Common myeloid progenitor, CD34-positive (primary cell): ENCODE data around the gene WDR91.

ENCODE experiments used
- CTCF ChIA-PET: fragments of 350-600 bp; sonication (Branson Sonifier 250); formaldehyde crosslinking; loops from one replicate; lab custom pipeline; 2021; ENCODE audit warnings: antibody characterized with exemption; lab: Charles Lee
- POLR2A ChIA-PET: fragments of 350-600 bp; sonication (Branson Sonifier 250); formaldehyde crosslinking; loops from one replicate; lab custom pipeline; 2021; ENCODE audit warnings: antibody characterized with exemption; lab: Charles Lee
- DNase-seq, 3 donors: peaks; one replicate each; pipeline versions ENCODE4 v3.0.0 to v3.0.0-alpha.2; 2013
- H3K27ac ChIP-seq, 2 experiments: 1 replicate in 1 of 2; 2 replicates in 1 of 2; pipeline ENCODE4 v1.7.0; 2013; ENCODE audit warnings: inconsistent platforms in 2 of 2, low read length in 2 of 2, mild to moderate bottlenecking in 2 of 2, low read depth in 1 of 2, moderate library complexity in 1 of 2; ENCODE audit not compliant: severe bottlenecking in 2 of 2, insufficient read depth in 1 of 2, poor library complexity in 1 of 2
- H3K27me3 ChIP-seq, 5 experiments: replicated peaks in 2 of 5; 1 replicate in 3 of 5; 2 replicates in 2 of 5; pipeline versions ENCODE4 v1.6.1 to v1.7.0; 2013; ENCODE audit warnings: low read length in 4 of 5, mild to moderate bottlenecking in 2 of 5, moderate library complexity in 2 of 5, inconsistent platforms in 1 of 5; ENCODE audit not compliant: insufficient read depth in 5 of 5, control insufficient read depth in 4 of 5
- H3K36me3 ChIP-seq, 4 experiments: 1 replicate in 2 of 4; 2 replicates in 2 of 4; pipeline versions ENCODE4 v1.6.1 to v1.7.0; 2013; ENCODE audit warnings: low read length in 3 of 4, control low read depth in 1 of 4, mild to moderate bottlenecking in 1 of 4; ENCODE audit not compliant: control insufficient read depth in 4 of 4, insufficient read depth in 4 of 4
- H3K4me1 ChIP-seq, 4 experiments: 1 replicate in 3 of 4; 2 replicates in 1 of 4; pipeline versions ENCODE4 v1.6.1 to v1.7.1; 2013; ENCODE audit warnings: low read length in 3 of 4, mild to moderate bottlenecking in 3 of 4, control low read depth in 1 of 4, inconsistent platforms in 1 of 4, moderate library complexity in 1 of 4; ENCODE audit not compliant: control insufficient read depth in 4 of 4, insufficient read depth in 4 of 4; ENCODE audit errors: control extremely low read depth in 1 of 4
- H3K4me3 ChIP-seq, 7 experiments: 1 replicate in 4 of 7; 2 replicates in 3 of 7; pipeline versions ENCODE4 v1.5.1 to v1.7.0; 2013; ENCODE audit warnings: mild to moderate bottlenecking in 7 of 7, low read length in 6 of 7, moderate library complexity in 6 of 7, inconsistent platforms in 2 of 7, low read depth in 2 of 7, control low read depth in 1 of 7; ENCODE audit not compliant: insufficient read depth in 4 of 7, control insufficient read depth in 1 of 7; ENCODE audit errors: extremely low read depth in 1 of 7
- H3K9me3 ChIP-seq, 5 experiments: 1 replicate in 4 of 5; 2 replicates in 1 of 5; pipeline versions ENCODE4 v1.6.1 to v1.7.1; 2013; ENCODE audit warnings: low read length in 4 of 5, mild to moderate bottlenecking in 2 of 5, inconsistent platforms in 1 of 5, low read depth in 1 of 5, moderate library complexity in 1 of 5; ENCODE audit not compliant: control insufficient read depth in 4 of 5, insufficient read depth in 2 of 5; ENCODE audit errors: control extremely low read depth in 1 of 5
- WGBS: methylation state at CpG from one replicate; pipeline ENCODE4 v1.1.5; 2013; ENCODE audit not compliant: insufficient coverage; 5-methylcytosine and 5-hydroxymethylcytosine counted together

The WDR91 gene

GRCh38 chr7:135181929-135182678, 29.2 kb downstream of the WDR91 start:
- POLR2A ChIA-PET, result no interaction called here
- Histone ChIP-seq H3K4me3 (no peak overlapping the region), H3K36me3 (peaks cover 11 to 68% (median 42%) of the 10 kb centered on the region in 4 experiments), H3K27me3 (no peaks in the 10 kb centered on the region), H3K27ac (no peak overlapping the region), H3K4me1 (peaks cover 0 to 6% (median 0%) of the 10 kb centered on the region in 4 experiments), H3K9me3 (peaks cover 3 to 39% (median 26%) of the 10 kb centered on the region in 5 experiments)
- CTCF ChIA-PET, result interaction anchor here (0.7 to 1.4 kb wide), 2 partner anchors 11 to 24 kb away, joined by 3 to 4 read pairs; no protein-coding TSS in a partner anchor
- 97% methylated on average over 29 of the region's 31 CpGs for WGBS
- DNase-seq, result no peak

- CTCF ChIA-PET, result interaction anchor here (0.8 to 1.4 kb wide), 6 partner anchors 8 to 194 kb away, joined by 3 to 4 read pairs (median 3); partner anchors contain the start of gene TMEM140
- Histone ChIP-seq H3K27me3 (no peaks in the 10 kb centered on the region), H3K4me1 (peaks cover 0 to 6% (median 0%) of the 10 kb centered on the region in 4 experiments), H3K9me3 (peaks cover 3 to 39% (median 26%) of the 10 kb centered on the region in 5 experiments), H3K27ac (no peak overlapping the region), H3K4me3 (no peak overlapping the region), H3K36me3 (peaks cover 11 to 60% (median 35%) of the 10 kb centered on the region in 4 experiments)
- POLR2A ChIA-PET, result interaction anchor here (0.6 kb wide), 1 partner anchor 586 kb away, joined by 3 read pairs; no protein-coding TSS in a partner anchor
- WGBS, result 90% methylated on average over 2 of the region's 3 CpGs
- DNase-seq, result peak in 1 of 3 donors; percentile 22
These were observed 29.9 kb downstream of the WDR91 start for GRCh38 chr7:135181261-135181928.

DNA sequence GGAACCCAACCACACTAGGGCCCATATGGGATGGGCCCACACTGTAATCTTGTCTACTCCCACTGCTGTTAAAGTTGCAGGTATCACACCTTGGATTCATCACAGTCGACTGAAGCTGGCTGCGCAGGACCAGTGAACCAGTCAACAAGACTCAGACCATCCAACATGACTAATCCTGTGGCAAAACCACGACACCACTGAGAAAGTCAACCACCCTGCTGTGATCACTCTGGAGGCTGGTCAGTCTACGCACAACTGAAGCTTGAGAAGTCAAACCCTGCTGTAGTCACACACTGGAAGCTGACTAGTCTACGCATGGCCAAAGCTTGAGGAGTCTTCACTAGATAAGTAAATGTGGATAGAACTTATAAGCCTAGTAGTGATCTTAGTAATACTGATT, 31.2 kb downstream of the WDR91 start:
- Histone ChIP-seq H3K27ac (no peak overlapping the region), H3K27me3 (no peaks in the 10 kb centered on the region), H3K4me3 (no peak overlapping the region), H3K36me3 (peaks cover 11 to 48% (median 26%) of the 10 kb centered on the region in 4 experiments), H3K4me1 (no peaks in the 10 kb centered on the region), H3K9me3 (peaks cover 3 to 39% (median 26%) of the 10 kb centered on the region in 5 experiments)
- POLR2A ChIA-PET, result no interaction called here
- no peak for DNase-seq
- CTCF ChIA-PET, result interaction anchor here (0.8 to 1.3 kb wide), 6 partner anchors 9 to 194 kb away, joined by 3 to 4 read pairs (median 3); partner anchors contain the start of gene AGBL3
- WGBS, result 83% methylated on average over 2 of the region's 5 CpGs

DNA sequence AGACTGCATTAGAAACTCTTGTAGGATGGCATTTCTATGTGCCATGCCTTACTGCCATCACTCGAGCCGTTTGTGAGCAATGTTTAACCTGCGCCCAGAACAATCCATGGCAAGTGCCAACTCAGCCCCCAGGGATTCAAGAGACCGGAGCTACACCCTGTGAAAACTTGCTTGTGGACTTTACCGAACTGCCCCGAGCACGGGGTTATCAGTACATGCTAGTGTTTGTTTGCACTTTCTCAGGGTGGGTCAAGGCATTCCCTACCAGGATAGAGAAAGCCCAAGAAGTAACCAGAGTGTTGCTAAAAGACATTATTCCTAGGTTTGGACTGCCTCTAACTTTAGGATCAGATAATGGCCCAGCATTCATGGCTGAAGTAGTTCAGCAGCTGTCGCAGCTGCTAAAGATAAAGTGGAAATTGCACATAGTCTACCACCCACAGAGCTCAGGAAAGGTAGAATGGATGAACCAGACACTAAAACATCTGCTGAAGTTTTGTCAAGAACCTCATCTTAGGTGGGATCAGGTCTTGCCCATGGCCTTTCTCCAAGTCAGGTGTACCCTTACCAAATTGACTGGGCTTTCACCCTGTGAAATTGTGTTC, 31.9 kb downstream of the WDR91 start:
- H3K27me3 ChIP-seq, result no peaks in the 10 kb centered on the region
- H3K27ac ChIP-seq, result no peak overlapping the region
- CTCF ChIA-PET, result interaction anchor here (0.8 to 1.2 kb wide), 2 partner anchors 19 to 193 kb away, joined by 3 read pairs; partner anchors contain the start of gene AGBL3
- H3K4me3 ChIP-seq, result no peak overlapping the region
- peaks cover 11 to 41% (median 23%) of the 10 kb centered on the region in 4 experiments for H3K36me3 ChIP-seq
- no peaks in the 10 kb centered on the region for H3K4me1 ChIP-seq
- H3K9me3 ChIP-seq, result peaks cover 3 to 38% (median 26%) of the 10 kb centered on the region in 5 experiments
- DNase-seq, result no peak
- 96% methylated on average over 8 of the region's 8 CpGs for WGBS
- POLR2A ChIA-PET, result no interaction called here

DNA sequence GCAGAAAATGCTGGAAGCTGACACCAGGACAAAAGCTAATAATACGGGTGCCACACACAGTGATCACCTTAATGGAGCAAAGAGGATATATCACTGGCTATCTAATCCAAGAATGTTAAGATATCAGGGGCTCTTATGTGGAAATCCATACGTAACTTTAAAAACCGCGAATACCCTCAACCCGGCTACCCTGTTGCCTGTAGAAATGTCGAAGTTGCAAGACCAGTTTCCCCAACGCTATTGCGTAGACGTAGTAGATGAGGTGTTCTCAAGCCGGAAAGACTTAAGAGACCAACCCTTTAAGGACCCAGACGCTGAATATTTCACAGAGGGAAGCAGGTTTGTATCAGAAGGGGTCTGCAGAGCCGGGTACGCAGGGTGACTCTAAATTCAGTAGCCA, 33.0 kb downstream of the WDR91 start:
- H3K4me3 ChIP-seq, result no peak overlapping the region
- CTCF ChIA-PET, result interaction anchor here (0.6 to 1.0 kb wide), 2 partner anchors 13 to 57 kb away, joined by 3 to 4 read pairs; no protein-coding TSS in a partner anchor
- H3K36me3 ChIP-seq, result peaks cover 11 to 30% (median 19%) of the 10 kb centered on the region in 4 experiments
- H3K27me3 ChIP-seq, result no peaks in the 10 kb centered on the region
- H3K27ac ChIP-seq, result no peak overlapping the region
- WGBS, result 95% methylated on average over 12 of the region's 13 CpGs
- peaks cover 3 to 33% (median 22%) of the 10 kb centered on the region in 5 experiments for H3K9me3 ChIP-seq
- H3K4me1 ChIP-seq, result no peaks in the 10 kb centered on the region
- no peak for DNase-seq
- POLR2A ChIA-PET, result no interaction called here

GRCh38 chr7:135177028-135177696, 34.2 kb downstream of the WDR91 start:
- DNase-seq, result no peak
- Histone ChIP-seq H3K36me3 (peaks cover 3 to 18% (median 9%) of the 10 kb centered on the region in 4 experiments), H3K27ac (no peak overlapping the region), H3K9me3 (peaks cover 0 to 23% (median 15%) of the 10 kb centered on the region in 5 experiments), H3K27me3 (no peaks in the 10 kb centered on the region), H3K4me1 (peaks cover 0 to 2% (median 0%) of the 10 kb centered on the region in 4 experiments), H3K4me3 (no peak overlapping the region)
- ChIA-PET POLR2A (no interaction called here), CTCF (interaction anchor here (1.0 to 1.1 kb wide), 2 partner anchors 13 to 14 kb away, joined by 4 read pairs; no protein-coding TSS in a partner anchor)
- 99% methylated on average over 8 of the region's 9 CpGs for WGBS
